PFSK-1 (cell line): ENCODE data around the gene DGUOK.

Experiments
- FOXP2 ChIP-seq: optimal IDR thresholded peaks from 2 replicates; pipeline ENCODE3; 2011; ENCODE audit warnings: borderline replicate concordance, control low read depth, inconsistent platforms; ENCODE audit not compliant: insufficient read depth; ENCODE audit errors: extremely low read length, extremely low read depth
- POLR2AphosphoS5 ChIP-seq: IDR thresholded peaks from 2 replicates; pipeline ENCODE4 v1.6.1; 2012; ENCODE audit warnings: low read depth, mild to moderate bottlenecking, control low read depth, low read length, moderate library complexity
- REST ChIP-seq, 2 experiments: IDR thresholded peaks; 2 replicates each; pipeline versions ENCODE4 v1.6.1 to v1.8.0; 2011 to 2012; ENCODE audit warnings: low read depth in 2 of 2, low read length in 2 of 2, control low read depth in 1 of 2, inconsistent platforms in 1 of 2, mild to moderate bottlenecking in 1 of 2, moderate library complexity in 1 of 2; ENCODE audit not compliant: insufficient read depth in 1 of 2
- SIN3A ChIP-seq: IDR thresholded peaks from 2 replicates; pipeline ENCODE4 v1.6.1; 2012; ENCODE audit warnings: mild to moderate bottlenecking, low read length, moderate library complexity, borderline replicate concordance; ENCODE audit not compliant: insufficient read depth
- TAF1 ChIP-seq: IDR thresholded peaks from 2 replicates; pipeline ENCODE4 v1.6.1; 2012; ENCODE audit warnings: low read length, control low read depth, borderline replicate concordance; ENCODE audit not compliant: insufficient read depth

- no peak for TF ChIP-seq TAF1
- no peak for TF ChIP-seq POLR2AphosphoS5
- TF ChIP-seq FOXP2, result no peak
- no peak for TF ChIP-seq SIN3A
- no peak for TF ChIP-seq REST (IDR thresholded peaks at IDR 0.05; ENCODE audit: insufficient read depth in 1 of 2, low read depth in 2 of 2, low read length in 2 of 2)
Observed at GRCh38 chr2:73972846-73973245, 46.2 kb downstream of the DGUOK start.
